IPS-11a (cell line): Measurements from ENCODE around the gene PPP2R5D.
"Not testable (repeated sequence)": the region's sequence is repeated elsewhere in the genome, so short reads cannot be mapped to it uniquely, and the experiment has no call there.

ENCODE experiments used
- H3K4me3 ChIP-seq: one replicate; pipeline ENCODE4 v1.5.1; 2013; ENCODE audit warnings: low read depth, low read length, control low read depth

Gene PPP2R5D

GRCh38 chr6:42988486-42989020 lies 4.2 kb downstream of the PPP2R5D start:
- H3K4me3 ChIP-seq: no peak overlapping the region

- no peak overlapping the region for H3K4me3 ChIP-seq
These were observed 5.6 kb downstream of the PPP2R5D start for GRCh38 chr6:42989923-42990322.

- H3K4me3 ChIP-seq: no peak overlapping the region
These were observed 9.1 kb downstream of the PPP2R5D start for GRCh38 chr6:42993445-42993844.

DNA sequence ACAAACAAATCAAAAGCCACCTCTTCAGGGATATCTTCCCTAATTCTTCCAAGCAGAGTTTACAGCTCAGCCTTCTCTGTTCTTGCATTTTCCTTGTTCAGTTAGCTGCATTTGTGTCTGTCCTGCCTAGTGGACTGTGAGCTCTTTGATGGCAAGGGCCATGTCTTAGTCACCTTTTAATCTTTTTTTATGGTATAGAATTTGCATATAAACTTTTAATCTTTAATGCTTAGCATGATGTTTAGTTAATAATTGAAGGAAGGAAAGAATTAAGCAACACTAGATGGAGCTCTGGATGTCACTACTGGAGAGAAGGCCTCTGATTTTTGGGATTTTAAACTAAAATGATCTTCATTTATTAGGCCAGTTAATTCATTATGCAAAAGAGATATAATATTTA lies 12.1 kb downstream of the PPP2R5D start:
- H3K4me3 ChIP-seq: no peak overlapping the region

DNA sequence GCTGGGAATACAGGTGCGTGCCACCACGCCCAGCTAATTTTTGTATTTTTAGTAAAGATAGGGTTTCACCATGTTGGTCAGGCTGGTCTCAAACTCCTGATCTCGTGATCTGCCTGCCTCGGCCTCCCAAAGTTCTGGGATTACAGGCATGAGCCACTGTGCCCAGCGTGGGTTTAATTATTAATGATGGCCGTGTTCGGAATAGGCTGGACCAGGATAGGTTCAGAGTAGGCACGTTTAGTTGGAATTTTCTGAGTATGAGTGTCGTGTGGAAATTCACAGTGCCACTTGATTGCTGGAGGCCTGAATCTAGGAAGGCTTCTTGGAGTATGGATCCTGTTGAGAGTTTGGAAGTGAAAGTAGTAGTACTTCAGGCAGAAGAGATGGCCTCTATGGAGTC lies 13.8 kb downstream of the PPP2R5D start:
- not testable (repeated sequence) for H3K4me3 ChIP-seq

GRCh38 chr6:43001843-43002242 lies 17.5 kb downstream of the PPP2R5D start:
- H3K4me3 ChIP-seq: no peak overlapping the region

DNA sequence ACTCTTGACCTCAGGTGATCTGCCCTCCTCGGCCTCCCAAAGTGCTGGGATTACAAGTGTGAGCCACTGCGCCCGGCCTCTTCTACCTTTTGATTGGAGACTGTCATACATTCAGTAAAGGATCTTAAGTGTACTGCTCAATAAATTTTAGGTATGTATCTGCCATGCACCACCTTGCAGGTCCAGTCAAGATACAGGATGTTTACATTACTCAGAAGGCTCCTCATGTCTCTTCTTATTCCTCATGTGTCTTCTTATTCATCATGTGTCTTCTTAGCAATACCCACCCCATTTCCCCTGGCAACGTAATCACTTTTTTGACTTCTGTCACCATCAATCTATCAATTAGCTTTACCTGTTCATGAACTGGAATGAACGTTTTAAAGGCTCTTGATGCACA lies 21.5 kb downstream of the PPP2R5D start:
- no peak overlapping the region for H3K4me3 ChIP-seq

GRCh38 chr6:43006251-43006650 lies 21.9 kb downstream of the PPP2R5D start:
- H3K4me3 ChIP-seq: no peak overlapping the region

DNA sequence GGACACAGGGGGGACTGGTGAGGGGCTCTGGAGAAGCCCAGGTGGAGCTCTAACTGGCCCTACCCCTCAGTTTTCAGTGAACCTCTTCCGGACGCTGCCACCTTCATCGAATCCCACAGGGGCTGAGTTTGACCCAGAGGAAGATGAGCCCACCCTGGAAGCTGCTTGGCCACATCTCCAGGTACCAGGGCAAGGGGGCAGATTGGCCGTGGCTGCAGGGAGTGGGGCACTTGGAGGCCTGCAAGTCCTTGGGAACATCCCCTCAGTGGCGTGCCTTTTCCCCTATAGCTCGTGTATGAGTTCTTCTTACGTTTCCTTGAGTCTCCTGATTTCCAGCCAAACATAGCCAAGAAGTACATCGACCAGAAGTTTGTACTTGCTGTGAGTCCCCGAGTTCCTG lies 22.8 kb downstream of the PPP2R5D start:
- no peak overlapping the region for H3K4me3 ChIP-seq

DNA sequence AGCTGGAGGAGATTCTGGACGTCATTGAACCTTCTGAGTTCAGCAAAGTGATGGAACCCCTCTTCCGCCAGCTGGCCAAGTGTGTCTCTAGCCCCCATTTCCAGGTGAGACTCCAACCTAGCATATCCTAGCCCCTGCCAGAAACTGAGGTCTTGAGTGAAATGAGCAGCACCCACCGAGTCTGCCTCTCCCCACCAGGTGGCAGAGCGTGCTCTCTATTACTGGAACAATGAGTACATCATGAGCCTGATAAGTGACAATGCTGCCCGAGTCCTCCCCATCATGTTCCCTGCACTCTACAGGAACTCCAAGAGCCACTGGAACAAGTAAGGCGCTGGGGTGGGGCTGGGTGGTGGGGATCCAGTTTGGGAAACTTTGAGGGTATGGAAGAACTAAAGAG lies 24.8 kb downstream of the PPP2R5D start:
- no peak overlapping the region for H3K4me3 ChIP-seq

DNA sequence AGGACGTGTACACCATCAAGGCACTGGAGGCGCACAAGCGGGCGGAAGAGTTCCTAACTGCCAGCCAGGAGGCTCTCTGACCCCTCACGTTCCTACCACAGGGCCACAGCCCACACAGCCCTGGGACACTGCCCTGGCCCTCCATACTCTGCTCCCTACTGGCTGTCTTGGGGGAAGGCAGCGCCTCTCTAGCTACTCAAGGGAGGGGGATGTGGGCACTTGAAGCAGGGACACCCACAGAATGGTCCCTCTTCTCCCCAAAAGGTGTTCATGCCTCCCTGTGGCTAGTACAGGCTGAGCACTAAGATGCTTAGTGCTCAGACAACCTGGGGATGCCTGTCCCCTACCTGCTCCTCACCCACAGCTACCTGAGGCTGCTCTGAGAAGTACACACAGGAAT lies 26.8 kb downstream of the PPP2R5D start:
- no peak overlapping the region for H3K4me3 ChIP-seq

DNA sequence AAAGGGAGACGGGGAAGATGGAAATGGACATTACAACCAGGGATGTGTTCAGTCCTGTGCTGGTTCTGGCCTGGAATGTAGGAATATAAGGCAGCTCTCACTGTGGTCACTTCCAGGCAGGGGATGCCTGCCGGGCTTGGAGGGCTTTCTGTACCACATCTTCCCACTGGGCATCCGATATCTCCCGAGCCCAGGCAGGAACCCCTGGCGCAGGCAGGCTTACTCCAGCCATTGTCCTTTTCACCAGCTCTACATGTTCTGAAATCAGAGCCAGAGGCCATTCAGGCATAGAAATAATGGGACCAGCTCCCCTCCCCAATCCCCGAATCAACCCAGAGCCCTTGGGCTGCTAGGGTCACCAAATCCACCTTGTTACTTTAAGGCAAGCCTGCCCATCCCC lies 28.0 kb downstream of the PPP2R5D start:
- H3K4me3 ChIP-seq: peak overlapping the region; percentile 75

- H3K4me3 ChIP-seq: peak overlapping the region; percentile 75
These were observed 28.9 kb downstream of the PPP2R5D start for GRCh38 chr6:43013097-43013842.

- peak within 1 kb of the TSS; percentile 91 for H3K4me3 ChIP-seq
These were observed 29.6 kb downstream of the PPP2R5D start, which contains the start of the genes KLHDC3 and MEA1 for GRCh38 chr6:43013843-43014433. Gene KLHDC3 (plus strand): TSS chr6:43014249. CDS start chr6:43017193, 2,944 bp downstream. Gene MEA1 (minus strand): TSS chr6:43013946. CDS start chr6:43013813, 133 bp downstream.

- peak overlapping the region; percentile 91 for H3K4me3 ChIP-seq
These were observed 30.1 kb downstream of the PPP2R5D start for GRCh38 chr6:43014434-43014909.

DNA sequence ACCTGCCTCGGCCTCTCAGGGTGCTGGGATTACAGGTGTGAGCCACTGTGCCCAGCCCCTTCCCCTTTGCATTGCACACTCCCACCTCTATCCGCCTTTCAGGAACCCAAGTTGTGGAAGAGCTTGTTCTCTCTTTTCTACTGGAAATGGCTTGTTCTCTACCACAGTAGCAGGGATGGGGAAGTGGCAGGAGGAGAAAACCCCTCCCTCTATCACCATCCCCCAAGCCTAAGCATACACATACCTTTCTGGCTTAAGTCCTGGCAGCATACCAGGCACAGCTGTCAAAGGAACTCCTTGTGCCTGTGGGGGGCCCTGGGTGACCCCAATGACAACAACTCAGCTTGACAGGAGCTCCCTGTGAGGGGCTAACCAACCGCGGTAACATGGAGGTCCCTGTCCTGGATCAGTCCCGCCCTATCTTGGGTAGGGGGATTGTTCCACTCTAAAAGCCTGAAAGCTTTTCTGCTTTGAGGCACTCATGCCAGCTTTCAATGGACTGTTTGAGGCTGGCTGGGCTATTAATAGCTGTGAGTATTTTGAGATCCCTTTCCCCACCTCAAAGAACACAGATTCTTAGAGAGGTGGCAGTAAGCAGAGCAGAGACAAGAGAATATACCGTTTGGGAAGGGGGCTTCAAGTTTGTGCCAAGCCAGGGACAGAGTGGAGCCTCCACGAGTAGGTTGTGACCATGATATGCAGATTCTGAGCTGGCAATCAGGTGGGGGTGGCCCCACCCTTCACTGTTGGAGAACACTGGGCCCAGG lies 32.0 kb downstream of the PPP2R5D start:
- H3K4me3 ChIP-seq: no peak overlapping the region

DNA sequence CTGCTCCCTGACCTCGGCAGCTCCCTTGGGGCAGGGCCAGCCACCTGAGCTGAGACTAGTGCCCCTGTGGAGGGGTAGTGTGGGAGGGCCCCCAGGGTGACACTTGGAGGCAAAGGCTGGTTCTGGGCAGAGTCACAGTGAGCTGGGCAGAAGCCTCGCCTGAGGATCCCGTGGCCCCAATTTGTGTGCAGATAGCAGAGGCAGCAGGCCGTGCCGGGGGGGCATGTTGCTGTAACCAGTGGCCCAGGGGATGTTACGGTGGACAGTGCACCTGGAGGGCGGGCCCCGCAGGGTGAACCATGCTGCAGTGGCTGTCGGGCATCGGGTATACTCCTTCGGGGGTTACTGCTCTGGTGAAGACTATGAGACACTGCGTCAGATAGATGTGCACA lies 32.6 kb downstream of the PPP2R5D start:
- H3K4me3 ChIP-seq: no peak overlapping the region

DNA sequence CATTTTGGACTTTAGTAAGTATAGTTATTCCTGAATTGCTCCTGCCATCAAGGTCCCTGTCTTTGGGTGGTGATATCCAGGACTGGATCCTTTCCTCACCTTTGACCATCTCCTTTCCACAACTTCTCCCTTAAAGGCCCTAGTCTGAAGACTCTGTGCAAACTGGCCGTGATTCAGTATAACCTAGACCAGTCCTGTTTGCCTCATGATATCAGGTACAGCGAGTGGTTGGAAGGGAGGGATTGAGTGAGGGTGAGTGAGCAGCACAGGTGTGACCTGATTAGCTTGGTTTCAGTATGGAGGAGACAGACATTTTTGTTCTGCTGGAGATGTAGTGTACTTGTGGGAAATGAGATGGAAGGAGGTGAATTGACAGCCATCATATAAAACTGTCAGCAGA lies 34.8 kb downstream of the PPP2R5D start:
- no peak overlapping the region for H3K4me3 ChIP-seq

- no peak overlapping the region for H3K4me3 ChIP-seq
These were observed 35.8 kb downstream of the PPP2R5D start for GRCh38 chr6:43020052-43020705.

GRCh38 chr6:43020847-43021246 lies 36.5 kb downstream of the PPP2R5D start:
- H3K4me3 ChIP-seq: peak overlapping the region; percentile 99
